IMR-90 (cell line): ENCODE results near the gene ST6GALNAC4. TPM values are rescaled to one million over a fixed set of nuclear protein-coding genes. Genes with fewer than 3 reads are reported as not detected.

ENCODE experiments used
- ATAC-seq: fragments of 200-7000 bp; cut with Tn5 transposase; 2 replicates; pipeline ENCODE4 v1.9.1; 2020; ENCODE audit warnings: low read depth, mild to moderate bottlenecking, moderate library complexity
- BruUV-seq: library from RNA; stranded (reverse); fragments of 400-500 nt; replicated peaks from 2 replicates; lab custom pipeline; 2021; lab: Mats Ljungman, UMichigan
- CTCF ChIA-PET: fragments of 300-600 bp; formaldehyde crosslinking; extraction: SDS; loops from one replicate; lab custom pipeline; 2021; ENCODE audit warnings: antibody characterized with exemption; lab: Yijun Ruan, JAX
- POLR2A ChIA-PET: fragments of 300-600 bp; sonication (Branson Sonifier 250); formaldehyde crosslinking; loops from one replicate; lab custom pipeline; 2022; ENCODE audit warnings: antibody characterized with exemption; ENCODE audit not compliant: unreplicated experiment; lab: Charles Lee
- DNase-seq: peaks from one replicate; pipeline ENCODE4 v3.0.0; 2013
- H2AFZ ChIP-seq: replicated peaks from 2 replicates; pipeline ENCODE3; 2013; ENCODE audit warnings: low read length, mild to moderate bottlenecking; ENCODE audit not compliant: poor library complexity
- H2AK5ac ChIP-seq: 2 replicates; pipeline ENCODE4 v1.6.1; 2013; ENCODE audit warnings: low read depth, low read length, inconsistent platforms
- H2AK9ac ChIP-seq: replicated peaks from 2 replicates; pipeline ENCODE3; 2013; ENCODE audit warnings: mild to moderate bottlenecking, low read depth, low read length, moderate library complexity; ENCODE audit not compliant: poor library complexity
- H2BK120ac ChIP-seq: 2 replicates; pipeline ENCODE4 v1.6.1; 2013; ENCODE audit warnings: low read depth, low read length, inconsistent platforms
- H2BK15ac ChIP-seq: 3 replicates; pipeline ENCODE4 v1.6.1; 2013; ENCODE audit warnings: low read depth, low read length, inconsistent platforms
- H2BK20ac ChIP-seq: 2 replicates; pipeline ENCODE4 v1.6.1; 2013; ENCODE audit warnings: low read depth, mild to moderate bottlenecking, inconsistent platforms, low read length, moderate library complexity
- H2BK5ac ChIP-seq: 2 replicates; pipeline ENCODE4 v1.6.1; 2013; ENCODE audit warnings: mild to moderate bottlenecking, low read depth, low read length, inconsistent platforms; ENCODE audit not compliant: poor library complexity, severe bottlenecking
- H3K14ac ChIP-seq: replicated peaks from 2 replicates; pipeline ENCODE4 v1.6.1; 2013; ENCODE audit warnings: low read depth, low read length, inconsistent platforms
- H3K18ac ChIP-seq: 2 replicates; pipeline ENCODE4 v1.6.1; 2013; ENCODE audit warnings: low read depth, low read length, control low read depth
- H3K23ac ChIP-seq: 2 replicates; pipeline ENCODE4 v1.6.1; 2013; ENCODE audit warnings: low read depth, low read length, inconsistent platforms
- H3K27ac ChIP-seq: 2 replicates; pipeline ENCODE4 v1.5.1; 2013; ENCODE audit warnings: mild to moderate bottlenecking, control low read depth, low read length; ENCODE audit not compliant: insufficient read depth
- H3K27me3 ChIP-seq: 2 replicates; pipeline ENCODE4 v1.6.1; 2013; ENCODE audit warnings: low read length; ENCODE audit not compliant: control insufficient read depth, insufficient read depth
- H3K36me3 ChIP-seq: 2 replicates; pipeline ENCODE4 v1.6.1; 2013; ENCODE audit warnings: low read length, mixed read lengths; ENCODE audit not compliant: control insufficient read depth, insufficient read depth
- H3K4ac ChIP-seq: 2 replicates; pipeline ENCODE4 v1.6.1; 2013; ENCODE audit warnings: low read depth, low read length, inconsistent platforms
- H3K4me1 ChIP-seq: 2 replicates; pipeline ENCODE4 v1.6.1; 2013; ENCODE audit warnings: low read length, mixed read lengths; ENCODE audit not compliant: control insufficient read depth, insufficient read depth
- H3K4me2 ChIP-seq: 2 replicates; pipeline ENCODE4 v1.6.1; 2013; ENCODE audit warnings: low read depth, mild to moderate bottlenecking, control low read depth, low read length, moderate library complexity
- H3K4me3 ChIP-seq: 2 replicates; pipeline ENCODE4 v1.5.1; 2013; ENCODE audit warnings: low read depth, mild to moderate bottlenecking, control low read depth, low read length, moderate library complexity; ENCODE audit not compliant: insufficient read depth
- H3K56ac ChIP-seq: 2 replicates; pipeline ENCODE4 v1.6.1; 2013; ENCODE audit warnings: low read length, inconsistent platforms; ENCODE audit not compliant: insufficient read depth; ENCODE audit errors: extremely low read depth
- H3K79me1 ChIP-seq, 2 experiments: 2 replicates each; pipeline ENCODE4 v1.6.1; 2013; ENCODE audit warnings: low read length in 2 of 2, inconsistent platforms in 1 of 2, low read depth in 1 of 2
- H3K9ac ChIP-seq: 2 replicates; pipeline ENCODE4 v1.6.1; 2013; ENCODE audit warnings: low read depth, low read length, control low read depth
- H3K9me1 ChIP-seq: 2 replicates; pipeline ENCODE4 v1.6.1; 2013; ENCODE audit warnings: low read length, inconsistent platforms; ENCODE audit not compliant: insufficient read depth
- H3K9me3 ChIP-seq: 2 replicates; pipeline ENCODE4 v1.6.1; 2013; ENCODE audit warnings: low read length; ENCODE audit not compliant: control insufficient read depth, insufficient read depth
- H4K20me1 ChIP-seq: 2 replicates; pipeline ENCODE4 v1.6.1; 2013; ENCODE audit warnings: low read length, inconsistent platforms; ENCODE audit not compliant: insufficient read depth
- H4K5ac ChIP-seq: 2 replicates; pipeline ENCODE4 v1.6.1; 2013; ENCODE audit warnings: mild to moderate bottlenecking, low read depth, low read length, control low read depth
- H4K8ac ChIP-seq, 2 experiments: 2 replicates each; pipeline ENCODE4 v1.6.1; 2013; ENCODE audit warnings: low read depth in 2 of 2, low read length in 2 of 2, control low read depth in 1 of 2, inconsistent platforms in 1 of 2
- H4K91ac ChIP-seq: 2 replicates; pipeline ENCODE4 v1.6.1; 2013; ENCODE audit warnings: low read depth, low read length, inconsistent platforms; ENCODE audit not compliant: insufficient read depth
- BHLHE40 ChIP-seq: fragments of 150-350 bp; IDR thresholded peaks from 2 replicates; pipeline ENCODE4 v1.6.1; 2016; ENCODE audit warnings: mild to moderate bottlenecking, low read depth, low read length
- FOS ChIP-seq: fragments of 150-350 bp; IDR thresholded peaks from 2 replicates; pipeline ENCODE4 v1.6.1; 2016; ENCODE audit warnings: low read depth, low read length
- WGBS, 2 experiments: methylation state at CpG; one replicate each; pipeline versions ENCODE4 v1.1.5 to v1.1.7; 2013; ENCODE audit warnings: missing lambda C conversion rate in 2 of 2; ENCODE audit not compliant: insufficient read length in 1 of 2; ENCODE audit errors: extremely low coverage in 2 of 2; 5-methylcytosine and 5-hydroxymethylcytosine counted together
- dilution Hi-C: fragments of 300-500 bp; cut with HindIII; formaldehyde crosslinking; loops from one replicate; pipeline ENCODE4 v1.14.3; 2018; ENCODE audit warnings: low sequenced_read_pairs; ENCODE audit not compliant: unreplicated experiment
- in situ Hi-C: fragments of 300-500 bp; cut with MboI; formaldehyde crosslinking; loops from 3 replicates; pipeline ENCODE4 v1.14.3; 2019; ENCODE audit warnings: low sequenced_read_pairs, inconsistent platforms, mixed read lengths
- intact Hi-C: fragments of 100-400 bp; cut with micrococcal nuclease; formaldehyde crosslinking; loops from 2 replicates; pipeline ENCODE4 v1.10.0; 2022
- polyA plus RNA-seq, 3 experiments: library from polyadenylated mRNA; depleted of rRNA; stranded (reverse); fragments of >200 nt; gene quantifications; 2 replicates each; pipeline ENCODE4 v1.2.3, GENCODE V29; 2012; ENCODE audit warnings: low replicate concordance in 1 of 3
- total RNA-seq: library from RNA; depleted of rRNA; stranded (reverse); fragments of >200 nt; gene quantifications from 2 replicates; pipeline ENCODE4 v1.2.3, GENCODE V29; 2012
- TF ChIP-seq, protein P1 (sequence below): fragments of 150-350 bp; IDR thresholded peaks from 2 replicates; pipeline ENCODE4 v1.6.1; 2016; ENCODE audit warnings: low read depth, mild to moderate bottlenecking, low read length, moderate library complexity, borderline replicate concordance
- TF ChIP-seq, protein P2 (sequence below): fragments of 150-350 bp; IDR thresholded peaks from 2 replicates; pipeline ENCODE4 v1.6.1; 2017; ENCODE audit warnings: mild to moderate bottlenecking, antibody characterized with exemption, low read length, low read depth

The ST6GALNAC4 gene
- total and polyA plus RNA-seq, 2 of the 4 experiments (the other 2 are of a cell fraction), result 12.5 to 32.9 TPM

DNA sequence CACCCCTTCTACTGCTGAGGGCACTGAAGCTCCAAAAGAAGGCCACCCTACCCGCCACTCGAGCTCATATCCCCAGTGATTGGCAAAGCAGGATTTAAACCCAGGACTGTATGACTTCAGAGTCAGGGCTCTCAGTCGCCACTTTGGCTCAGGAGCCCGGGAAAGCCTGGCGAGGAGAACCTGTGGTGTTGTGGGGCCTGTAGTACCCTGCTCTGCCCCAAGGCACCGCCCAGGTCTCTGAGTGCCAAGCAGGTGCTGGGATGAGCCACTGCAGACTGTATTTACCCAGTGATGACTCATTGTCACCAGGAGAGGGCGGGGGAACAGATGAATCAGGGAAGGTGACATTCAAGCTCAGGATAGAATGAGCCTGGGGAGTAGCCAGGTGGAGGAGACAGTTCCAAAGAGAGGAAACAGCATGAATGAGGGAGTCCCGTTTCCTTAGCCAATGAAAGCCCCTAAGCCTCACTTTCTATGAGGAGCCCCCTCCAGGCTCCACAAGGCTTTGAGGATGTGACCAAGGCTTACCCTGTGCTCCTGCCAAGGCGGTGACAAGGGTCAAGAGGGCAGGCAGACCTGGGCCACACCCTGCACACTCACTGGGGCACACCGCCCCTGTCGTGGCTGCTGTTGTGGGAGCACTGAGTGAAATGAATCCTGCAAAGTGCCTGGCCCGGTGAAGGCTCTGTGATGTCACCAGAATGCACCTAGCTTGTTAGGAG, 38.6 kb upstream of the ST6GALNAC4 start:
- WGBS, 2 experiments, result 100% methylated on average over 1 of the region's 12 CpGs; no CpG with 5 or more reads in 1 of the 2 experiments
- Histone ChIP-seq H2AK9ac (peak overlapping the region; percentile 72), H3K9me1 (peaks cover 9% of the 10 kb centered on the region), H3K9me3 (no peaks in the 10 kb centered on the region; the same call in 1 of the 2 replicates), H3K4me2 (no peak overlapping the region), H3K14ac (no peak overlapping the region; the same call in 1 of the 2 replicates), H4K91ac (no peak overlapping the region), H3K18ac (no peak overlapping the region), H3K27me3 (no peaks in the 10 kb centered on the region), H3K27ac (no peak overlapping the region), H2AFZ (peak overlapping the region; percentile 72), H4K5ac (no peak overlapping the region), H3K56ac (no peak overlapping the region), H3K4me1 (peaks cover 4% of the 10 kb centered on the region), H3K36me3 (peaks cover 1% of the 10 kb centered on the region; the same call in 1 of the 2 replicates), H3K4me3 (no peak overlapping the region), H3K9ac (no peak overlapping the region), H2AK5ac (peak overlapping the region; percentile 60; the same call in 1 of the 2 replicates), H3K79me1 (peaks cover 7 to 63% of the 10 kb centered on the region in 2 experiments), H3K23ac (no peak overlapping the region; the same call in 1 of the 2 replicates), H2BK120ac (no peak overlapping the region), H4K8ac (no peak overlapping the region), H3K4ac (no peak overlapping the region), H2BK5ac (no peak overlapping the region), H2BK15ac (no peak overlapping the region), H4K20me1 (peaks cover 28% of the 10 kb centered on the region), H2BK20ac (no peak overlapping the region)
- intact Hi-C loops, result no loop called here
- dilution Hi-C loops, result no loop called here
- peak; percentile 43 for DNase-seq
- TF ChIP-seq, protein P1, sequence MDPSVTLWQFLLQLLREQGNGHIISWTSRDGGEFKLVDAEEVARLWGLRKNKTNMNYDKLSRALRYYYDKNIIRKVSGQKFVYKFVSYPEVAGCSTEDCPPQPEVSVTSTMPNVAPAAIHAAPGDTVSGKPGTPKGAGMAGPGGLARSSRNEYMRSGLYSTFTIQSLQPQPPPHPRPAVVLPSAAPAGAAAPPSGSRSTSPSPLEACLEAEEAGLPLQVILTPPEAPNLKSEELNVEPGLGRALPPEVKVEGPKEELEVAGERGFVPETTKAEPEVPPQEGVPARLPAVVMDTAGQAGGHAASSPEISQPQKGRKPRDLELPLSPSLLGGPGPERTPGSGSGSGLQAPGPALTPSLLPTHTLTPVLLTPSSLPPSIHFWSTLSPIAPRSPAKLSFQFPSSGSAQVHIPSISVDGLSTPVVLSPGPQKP, result no peak
- TF ChIP-seq, protein P2, sequence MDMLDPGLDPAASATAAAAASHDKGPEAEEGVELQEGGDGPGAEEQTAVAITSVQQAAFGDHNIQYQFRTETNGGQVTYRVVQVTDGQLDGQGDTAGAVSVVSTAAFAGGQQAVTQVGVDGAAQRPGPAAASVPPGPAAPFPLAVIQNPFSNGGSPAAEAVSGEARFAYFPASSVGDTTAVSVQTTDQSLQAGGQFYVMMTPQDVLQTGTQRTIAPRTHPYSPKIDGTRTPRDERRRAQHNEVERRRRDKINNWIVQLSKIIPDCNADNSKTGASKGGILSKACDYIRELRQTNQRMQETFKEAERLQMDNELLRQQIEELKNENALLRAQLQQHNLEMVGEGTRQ, result no peak
- peak; percentile 55; the same call in 1 of the 2 replicates for TF ChIP-seq FOS
- TF ChIP-seq BHLHE40, result no peak
- in situ Hi-C loops, result loop anchor here (5.0 kb wide), 1 partner anchor 77 kb away; no protein-coding TSS in a partner anchor
- ChIA-PET POLR2A (no interaction called here), CTCF (interaction anchor here (1.1 kb wide), 1 partner anchor 18 kb away, joined by 3 read pairs; the partner anchor contains the start of gene DPM2)
- peak; percentile 42 for ATAC-seq
- BruUV-seq, result no TSS peak
